ENCODE measurements around the gene DCAF5. TPM values are rescaled to one million over a fixed set of nuclear protein-coding genes. Genes with fewer than 3 reads are reported as not detected.

Gene DCAF5
- total and polyA plus RNA-seq, 2 of the 8 experiments (the other 6 are each of a cell fraction or from before 2014, with no cell fraction given) = 24.3 to 31.0 TPM

DNA sequence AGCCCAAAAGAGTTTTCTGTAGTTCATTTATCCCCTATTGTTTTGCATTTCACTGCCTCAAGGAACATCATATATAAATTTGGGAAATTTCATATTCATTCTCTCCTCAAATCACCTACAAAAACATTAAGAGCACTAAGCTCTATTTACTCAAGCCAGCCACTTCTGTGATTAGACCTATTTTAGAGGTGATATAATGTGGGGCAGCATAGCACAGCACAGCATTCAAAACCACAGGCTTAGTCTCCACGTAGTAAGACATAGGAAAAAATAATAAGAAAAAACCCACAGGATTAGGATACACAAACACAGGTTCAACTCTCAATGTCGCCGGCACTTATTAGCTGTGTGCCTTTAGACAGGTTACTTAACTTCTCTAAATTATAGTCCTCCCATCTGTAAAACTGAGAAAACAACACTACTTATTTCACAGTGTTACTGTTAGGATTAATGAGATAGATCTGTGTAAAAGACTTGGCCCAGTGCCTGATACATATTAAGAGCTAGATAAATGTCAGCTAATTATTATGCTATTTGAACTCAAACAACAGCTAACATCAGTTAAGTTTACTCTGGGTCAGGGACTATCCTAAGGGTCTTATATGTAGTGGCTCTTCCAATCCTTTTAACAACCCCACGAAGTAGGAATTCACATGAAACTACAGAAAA lies 20.3 kb downstream of the DCAF5 start:
- no peaks in the 10 kb centered on the region; the same call in 1 of the 2 replicates for H3K79me1 ChIP-seq (ENCODE audit: low read depth, low read length)
- no peak overlapping the region for H3K4me2 ChIP-seq (ENCODE audit: insufficient read depth in 1 of 2, low read depth in 2 of 2, low read length in 2 of 2)
- H3K27ac ChIP-seq (ENCODE audit: low read depth, low read length) = no peak overlapping the region
- H2BK5ac ChIP-seq (ENCODE audit: low read depth, low read length) = no peak overlapping the region
- H3K56ac ChIP-seq (replicated peaks; ENCODE audit: insufficient read length, low read depth, low read length) = no peak overlapping the region
- H3K79me2 ChIP-seq (ENCODE audit: control insufficient read depth in 1 of 2, insufficient read depth in 2 of 2, low read length in 2 of 2) = no peaks in the 10 kb centered on the region
- peaks cover 1 to 7% (median 3%) of the 10 kb centered on the region in 4 experiments; a peak in 4 of 7 replicates for H3K4me1 ChIP-seq (replicated peaks in 1 of 4; ENCODE audit: control insufficient read depth in 3 of 4, insufficient read depth in 4 of 4, low read length in 3 of 4)
- DNase-seq (ENCODE audit: low read depth in 1 of 2, low spot score in 2 of 2) = no peak
- H3K9me3 ChIP-seq (ENCODE audit: insufficient read depth in 2 of 2, low read depth in 1 of 2, low read length in 1 of 2) = no peaks in the 10 kb centered on the region
- no peak overlapping the region for H2AK5ac ChIP-seq (ENCODE audit: low read depth, low read length)
- ChIA-PET POLR2A (ENCODE audit: partially characterized antibody) (interaction anchor here (0.7 to 1.4 kb wide), 4 partner anchors 14 to 131 kb away, joined by 3 to 4 read pairs (median 3); no protein-coding TSS in a partner anchor), CTCF (ENCODE audit: partially characterized antibody) (interaction anchor here (0.9 to 2.4 kb wide), 10 partner anchors 11 to 270 kb away, joined by 3 to 15 read pairs (median 4); no protein-coding TSS in a partner anchor)
- no peak overlapping the region for H2BK12ac ChIP-seq (ENCODE audit: low read depth, low read length)
- H4K8ac ChIP-seq (ENCODE audit: extremely low read depth, insufficient read depth, low read length) = no peak overlapping the region
- H2BK15ac ChIP-seq (ENCODE audit: low read length) = no peak overlapping the region
- no peak overlapping the region for H4K91ac ChIP-seq (replicated peaks; ENCODE audit: insufficient read length, low read length)
- TF ChIP-seq CBX8 (IDR thresholded peaks at IDR 0.05; ENCODE audit: borderline replicate concordance, low read depth, low read length) (no peak), BRCA1 (IDR thresholded peaks at IDR 0.05; ENCODE audit: low read depth, low read length) (no peak), POU5F1 (IDR thresholded peaks at IDR 0.05; ENCODE audit: low read depth, low read length) (no peak), SRF (IDR thresholded peaks at IDR 0.05; ENCODE audit: low read depth, low read length) (no peak)
- TF ChIP-seq, protein P1, sequence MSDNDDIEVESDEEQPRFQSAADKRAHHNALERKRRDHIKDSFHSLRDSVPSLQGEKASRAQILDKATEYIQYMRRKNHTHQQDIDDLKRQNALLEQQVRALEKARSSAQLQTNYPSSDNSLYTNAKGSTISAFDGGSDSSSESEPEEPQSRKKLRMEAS (IDR thresholded peaks at IDR 0.05) = no peak
- no peak overlapping the region; a peak in 1 of 7 replicates for H3K9ac ChIP-seq (replicated peaks in 1 of 4; ENCODE audit: extremely low read depth in 1 of 4, low read depth in 3 of 4, low read length in 3 of 4)
- H2BK20ac ChIP-seq (ENCODE audit: low read length) = no peak overlapping the region
- FAIRE-seq = no peak
- no peak overlapping the region for H2BK120ac ChIP-seq (replicated peaks; ENCODE audit: low read depth, low read length)
- H3K14ac ChIP-seq (ENCODE audit: insufficient read length) = no peak overlapping the region
- H4K20me1 ChIP-seq (replicated peaks in 1 of 2; ENCODE audit: control insufficient read depth in 1 of 2, insufficient read depth in 2 of 2, low read length in 2 of 2) = peaks cover 1 to 3% of the 10 kb centered on the region in 2 experiments
- no peak overlapping the region for H3K4me3 ChIP-seq (ENCODE audit: extremely low read depth in 1 of 4, insufficient read depth in 2 of 4, low read depth in 3 of 4, low read length in 4 of 4)
- no peak overlapping the region for H3K23ac ChIP-seq (ENCODE audit: insufficient read length)
- H3K18ac ChIP-seq (ENCODE audit: extremely low read depth, low read length) = no peak overlapping the region
- H2AFZ ChIP-seq (ENCODE audit: low read length) = no peak overlapping the region
- no peak overlapping the region for H3K4ac ChIP-seq (replicated peaks; ENCODE audit: insufficient read length, low read depth, low read length)
- no peaks in the 10 kb centered on the region for H3K27me3 ChIP-seq (replicated peaks in 1 of 4; ENCODE audit: control insufficient read depth in 3 of 4, extremely low read depth in 1 of 4, insufficient read depth in 3 of 4, low read length in 3 of 4)
- H4K5ac ChIP-seq (ENCODE audit: insufficient read length, low read depth, low read length) = no peak overlapping the region
- no peaks in the 10 kb centered on the region for H3K23me2 ChIP-seq (ENCODE audit: low read depth, low read length)
- 89% methylated on average over 4 of the region's 4 CpGs; no CpG with 5 or more reads in 1 of the 2 experiments for WGBS, 2 experiments (ENCODE audit: extremely low coverage in 1 of 2, insufficient coverage in 1 of 2, insufficient read length in 1 of 2, insufficient replicate concordance in 2 of 2, low coverage in 1 of 2, low lambda C conversion rate in 2 of 2, missing lambda C conversion rate in 1 of 2)
- no peaks in the 10 kb centered on the region for H3K36me3 ChIP-seq (ENCODE audit: control insufficient read depth in 2 of 4, insufficient read depth in 4 of 4, low read length in 3 of 4)
